Measurements from ENCODE around the gene ITIH5. TPM values are rescaled to one million over a fixed set of nuclear protein-coding genes. Genes with fewer than 3 reads are reported as not detected.

ITIH5 gene
- total and polyA plus RNA-seq, 9 of the 15 experiments (the other 6 are each of a cell fraction or from before 2014, with no cell fraction given) = 0.52 to 4.5 (median 2.6) TPM

- TF ChIP-seq ZBTB40 (IDR thresholded peaks at IDR 0.05) = peak; percentile 83
- TF ChIP-seq ZBTB40 (CRISPR knock-in tag; IDR thresholded peaks at IDR 0.05) = no peak; the same call in 1 of the 2 replicates
- TF ChIP-seq ZNF785 (CRISPR knock-in tag; IDR thresholded peaks at IDR 0.05) = no peak
- no peak for TF ChIP-seq ZNF212 (CRISPR knock-in tag; IDR thresholded peaks at IDR 0.05)
Measured at GRCh38 chr10:7647062-7647664, 19.6 kb downstream of the ITIH5 start (continued).
